Activated CD4-positive, alpha-beta T cell treated with anti-CD3 and anti-CD28 coated beads, Interleukin-2, amount 50 U/mL, for 4 hours (primary cell): ENCODE data around the gene BARHL2.

Experiments used
- DNase-seq, 2 experiments: peaks; one replicate each; pipeline ENCODE4 v3.0.0-alpha.2; 2020

BARHL2 gene

GRCh38 chr1:90708826-90709225 is 8.3 kb downstream of the BARHL2 start:
- DNase-seq = no peak

- no peak for DNase-seq
These were observed 8.8 kb downstream of the BARHL2 start for GRCh38 chr1:90708236-90708786.

GRCh38 chr1:90707363-90707710 is 9.8 kb downstream of the BARHL2 start:
- no peak for DNase-seq

- DNase-seq = no peak
These were observed 10.4 kb downstream of the BARHL2 start for GRCh38 chr1:90706437-90707362.

- DNase-seq = no peak
These were observed 11.1 kb downstream of the BARHL2 start for GRCh38 chr1:90705956-90706355.

GRCh38 chr1:90704817-90705216 is 12.3 kb downstream of the BARHL2 start:
- no peak for DNase-seq

- no peak for DNase-seq
These were observed 22.3 kb downstream of the BARHL2 start for GRCh38 chr1:90694846-90695245.

GRCh38 chr1:90687747-90688146 is 29.4 kb downstream of the BARHL2 start:
- DNase-seq = no peak

- no peak for DNase-seq
These were observed 41.8 kb downstream of the BARHL2 start for GRCh38 chr1:90675161-90675847.

- no peak for DNase-seq
These were observed 45.4 kb downstream of the BARHL2 start for GRCh38 chr1:90671741-90672140.

GRCh38 chr1:90671251-90671650 is 45.9 kb downstream of the BARHL2 start:
- DNase-seq = no peak
